PC-9 (cell line): ENCODE results near the gene FAM81A.

Experiments used
- CTCF ChIP-seq: fragments of 200-600 bp; sonication (generic); conservative IDR thresholded peaks from 2 replicates; pipeline ENCODE4 v1.6.1; 2017; ENCODE audit warnings: mixed run types, antibody characterized with exemption, mild to moderate bottlenecking, moderate library complexity
- EZH2 ChIP-seq: fragments of 200-600 bp; sonication (generic); IDR thresholded peaks from 2 replicates; pipeline ENCODE4 v1.8.0; 2017; ENCODE audit warnings: antibody characterized with exemption, low read depth

DNA sequence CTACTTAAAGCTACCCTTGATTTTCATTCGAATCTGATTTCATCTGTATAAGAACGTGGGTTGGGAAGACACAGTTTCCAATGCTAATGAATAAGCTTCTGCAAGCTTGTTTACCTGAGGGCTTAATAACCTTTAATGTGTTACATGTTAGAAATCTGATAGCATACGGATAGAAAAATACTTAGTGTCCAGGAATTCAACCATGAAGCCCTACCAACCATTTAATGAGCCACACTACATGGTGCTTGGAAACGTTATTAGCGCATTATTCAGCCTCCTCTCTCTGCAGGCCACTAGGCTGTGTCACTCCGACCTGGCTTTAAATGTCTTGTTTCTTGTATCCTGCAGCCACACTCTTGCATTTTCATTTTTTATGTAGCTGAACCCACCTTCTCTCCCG, 1.6 kb downstream of the FAM81A start:
- TF ChIP-seq CTCF: no peak
- TF ChIP-seq EZH2: no peak
